Mucosa of stomach (tissue), 1 donor: ENCODE data around the gene SLC36A4.
A peak's percentile ranks its signal among the peaks of the same experiment; 100 is the strongest.
"Not testable (repeated sequence)": the region's sequence is repeated elsewhere in the genome, so short reads cannot be mapped to it uniquely, and the experiment has no call there.

Experiments used
- H3K27me3 ChIP-seq: one replicate; pipeline ENCODE4 v1.7.0; 2013; ENCODE audit warnings: mild to moderate bottlenecking, low read length; ENCODE audit not compliant: control insufficient read depth, insufficient read depth
- H3K36me3 ChIP-seq: one replicate; pipeline ENCODE4 v1.7.0; 2013; ENCODE audit warnings: low read length; ENCODE audit not compliant: control insufficient read depth, insufficient read depth
- H3K4me1 ChIP-seq: one replicate; pipeline ENCODE4 v1.7.0; 2013; ENCODE audit warnings: mild to moderate bottlenecking, low read length; ENCODE audit not compliant: control insufficient read depth, insufficient read depth
- H3K4me3 ChIP-seq: one replicate; pipeline ENCODE4 v1.7.0; 2013; ENCODE audit warnings: low read length
- H3K9ac ChIP-seq: one replicate; pipeline ENCODE4 v1.7.0; 2013; ENCODE audit warnings: mild to moderate bottlenecking, low read length, moderate library complexity
- H3K9me3 ChIP-seq: one replicate; pipeline ENCODE4 v1.7.0; 2013; ENCODE audit warnings: mild to moderate bottlenecking, low read length, moderate library complexity; ENCODE audit not compliant: control insufficient read depth
- donor health status: Pancreatic carcinoma.

SLC36A4 gene

GRCh38 chr11:93197380-93198214, at the start of gene SLC36A4:
Gene SLC36A4 (minus strand): TSS chr11:93197991. CDS start chr11:93197832, 159 bp downstream.
- H3K9ac ChIP-seq = peak within 1 kb of the TSS; percentile 84
- no peaks in the 10 kb centered on the region for H3K27me3 ChIP-seq
- no peaks in the 10 kb centered on the region for H3K4me1 ChIP-seq
- H3K9me3 ChIP-seq = no peaks in the 10 kb centered on the region
- H3K4me3 ChIP-seq = peak within 1 kb of the TSS; percentile 47
- no peaks in the 10 kb centered on the region for H3K36me3 ChIP-seq

GRCh38 chr11:93246790-93247189, 49.0 kb upstream of the SLC36A4 start:
- H3K4me3 ChIP-seq = not testable (repeated sequence)

GRCh38 chr11:93244018-93244417, 46.2 kb upstream of the SLC36A4 start:
- no peak overlapping the region for H3K4me3 ChIP-seq
- no peaks in the 10 kb centered on the region for H3K27me3 ChIP-seq
- no peaks in the 10 kb centered on the region for H3K9me3 ChIP-seq
- H3K9ac ChIP-seq = no peak overlapping the region
- H3K4me1 ChIP-seq = no peaks in the 10 kb centered on the region
- H3K36me3 ChIP-seq = no peaks in the 10 kb centered on the region

More at GRCh38 chr11:93246790-93247189, 49.0 kb upstream of the SLC36A4 start:
- not testable (repeated sequence) for H3K36me3 ChIP-seq, H3K9ac ChIP-seq, H3K9me3 ChIP-seq, H3K27me3 ChIP-seq, H3K4me1 ChIP-seq

GRCh38 chr11:93239966-93240365, 42.2 kb upstream of the SLC36A4 start:
- Histone ChIP-seq H3K9ac (no peak overlapping the region), H3K27me3 (peaks cover 5% of the 10 kb centered on the region), H3K36me3 (no peaks in the 10 kb centered on the region), H3K4me3 (no peak overlapping the region), H3K9me3 (no peaks in the 10 kb centered on the region), H3K4me1 (no peaks in the 10 kb centered on the region)

GRCh38 chr11:93238956-93239355, 41.2 kb upstream of the SLC36A4 start:
- H3K9ac ChIP-seq = no peak overlapping the region
- H3K27me3 ChIP-seq = peaks cover 5% of the 10 kb centered on the region
- H3K9me3 ChIP-seq = no peaks in the 10 kb centered on the region
- no peak overlapping the region for H3K4me3 ChIP-seq
- H3K4me1 ChIP-seq = no peaks in the 10 kb centered on the region
- no peaks in the 10 kb centered on the region for H3K36me3 ChIP-seq

GRCh38 chr11:93236741-93237675, 39.2 kb upstream of the SLC36A4 start:
- peaks cover 5% of the 10 kb centered on the region for H3K27me3 ChIP-seq
- no peaks in the 10 kb centered on the region for H3K9me3 ChIP-seq
- no peaks in the 10 kb centered on the region for H3K36me3 ChIP-seq
- no peak overlapping the region for H3K4me3 ChIP-seq
- H3K9ac ChIP-seq = no peak overlapping the region
- no peaks in the 10 kb centered on the region for H3K4me1 ChIP-seq

GRCh38 chr11:93234602-93235207, 36.9 kb upstream of the SLC36A4 start:
- Histone ChIP-seq H3K9ac (no peak overlapping the region), H3K4me3 (no peak overlapping the region), H3K36me3 (no peaks in the 10 kb centered on the region), H3K9me3 (no peaks in the 10 kb centered on the region), H3K4me1 (no peaks in the 10 kb centered on the region), H3K27me3 (peaks cover 5% of the 10 kb centered on the region)

- no peak overlapping the region for H3K9ac ChIP-seq
- no peaks in the 10 kb centered on the region for H3K36me3 ChIP-seq
- no peaks in the 10 kb centered on the region for H3K27me3 ChIP-seq
- H3K4me1 ChIP-seq = no peaks in the 10 kb centered on the region
- no peak overlapping the region for H3K4me3 ChIP-seq
- H3K9me3 ChIP-seq = no peaks in the 10 kb centered on the region
Observed at GRCh38 chr11:93229876-93230275, 32.1 kb upstream of the SLC36A4 start.

- Histone ChIP-seq H3K9ac (no peak overlapping the region), H3K4me3 (no peak overlapping the region), H3K36me3 (no peaks in the 10 kb centered on the region), H3K9me3 (no peaks in the 10 kb centered on the region), H3K4me1 (no peaks in the 10 kb centered on the region), H3K27me3 (no peaks in the 10 kb centered on the region)
Observed at GRCh38 chr11:93225662-93226061, 27.9 kb upstream of the SLC36A4 start.

GRCh38 chr11:93221539-93221938, 23.7 kb upstream of the SLC36A4 start:
- no peaks in the 10 kb centered on the region for H3K9me3 ChIP-seq
- H3K9ac ChIP-seq = no peak overlapping the region
- no peak overlapping the region for H3K4me3 ChIP-seq
- no peaks in the 10 kb centered on the region for H3K27me3 ChIP-seq
- H3K36me3 ChIP-seq = no peaks in the 10 kb centered on the region
- H3K4me1 ChIP-seq = no peaks in the 10 kb centered on the region

GRCh38 chr11:93220078-93220477, 22.3 kb upstream of the SLC36A4 start:
- Histone ChIP-seq H3K4me3 (no peak overlapping the region), H3K36me3 (no peaks in the 10 kb centered on the region), H3K27me3 (no peaks in the 10 kb centered on the region), H3K9ac (no peak overlapping the region), H3K9me3 (no peaks in the 10 kb centered on the region), H3K4me1 (no peaks in the 10 kb centered on the region)

- Histone ChIP-seq H3K4me1 (no peaks in the 10 kb centered on the region), H3K27me3 (no peaks in the 10 kb centered on the region), H3K36me3 (no peaks in the 10 kb centered on the region), H3K4me3 (no peak overlapping the region), H3K9ac (no peak overlapping the region), H3K9me3 (no peaks in the 10 kb centered on the region)
Observed at GRCh38 chr11:93219440-93219839, 21.6 kb upstream of the SLC36A4 start.
